OCI-LY1 (cell line): ENCODE results near the gene SLC25A11.

ENCODE experiments used
- H2AFZ ChIP-seq: fragments of 200-600 bp; sonication (generic), shearing (Covaris generic); 2 replicates; pipeline ENCODE4 v1.6.0; 2014; ENCODE audit warnings: antibody characterized with exemption, mild to moderate bottlenecking, low read length
- H3F3A ChIP-seq: fragments of 200-600 bp; sonication (generic), shearing (Covaris generic); 2 replicates; pipeline ENCODE4 v1.6.0; 2014; ENCODE audit warnings: mild to moderate bottlenecking, antibody characterized with exemption, low read length, moderate library complexity; ENCODE audit not compliant: insufficient read depth
- H3K27ac ChIP-seq: fragments of 200-600 bp; sonication (generic); 2 replicates; pipeline ENCODE4 v1.5.1; 2014; ENCODE audit warnings: low read length, mixed run types, mild to moderate bottlenecking, low read depth; ENCODE audit not compliant: poor library complexity, severe bottlenecking
- H3K27me3 ChIP-seq: fragments of 200-600 bp; sonication (generic); 2 replicates; pipeline ENCODE4 v1.6.0; 2014; ENCODE audit warnings: antibody characterized with exemption, mild to moderate bottlenecking, low read length, moderate library complexity; ENCODE audit not compliant: insufficient read depth
- H3K36me3 ChIP-seq: fragments of 200-600 bp; sonication (generic); 2 replicates; pipeline ENCODE4 v1.6.1; 2014; ENCODE audit warnings: mild to moderate bottlenecking, antibody characterized with exemption, low read length, moderate library complexity, mixed read lengths; ENCODE audit not compliant: insufficient read depth
- H3K4me1 ChIP-seq: fragments of 200-600 bp; sonication (generic); 2 replicates; pipeline ENCODE4 v1.5.1; 2014; ENCODE audit warnings: mild to moderate bottlenecking, low read length, moderate library complexity; ENCODE audit not compliant: insufficient read depth, severe bottlenecking
- H3K4me2 ChIP-seq: fragments of 200-600 bp; sonication (generic), shearing (Covaris generic); 2 replicates; pipeline ENCODE4 v1.6.1; 2014; ENCODE audit warnings: low read length
- H3K4me3 ChIP-seq: fragments of 200-600 bp; sonication (generic); 2 replicates; pipeline ENCODE4 v1.5.1; 2014; ENCODE audit warnings: low read length, low read depth, mild to moderate bottlenecking, mixed read lengths; ENCODE audit not compliant: poor library complexity, severe bottlenecking
- H3K79me2 ChIP-seq: fragments of 200-600 bp; shearing (Covaris generic); 2 replicates; pipeline ENCODE4 v1.6.1; 2016; ENCODE audit warnings: mixed run types, low read length, mixed read lengths; ENCODE audit not compliant: insufficient read depth
- H3K9ac ChIP-seq: fragments of 200-600 bp; sonication (generic), shearing (Covaris generic); 2 replicates; pipeline ENCODE4 v1.6.1; 2014; ENCODE audit warnings: mild to moderate bottlenecking, low read length, mixed read lengths
- H3K9me2 ChIP-seq: fragments of 200-600 bp; sonication (generic), shearing (Covaris generic); 2 replicates; pipeline ENCODE4 v1.6.1; 2014; ENCODE audit warnings: low read depth, mild to moderate bottlenecking, low read length, mixed read lengths
- H3K9me3 ChIP-seq: fragments of 200-600 bp; shearing (Covaris generic); 2 replicates; pipeline ENCODE4 v1.6.1; 2014; ENCODE audit warnings: low read length, mixed read lengths
- H4K20me1 ChIP-seq: fragments of 200-600 bp; sonication (generic), shearing (Covaris generic); 2 replicates; pipeline ENCODE4 v1.6.0; 2016; ENCODE audit warnings: mild to moderate bottlenecking, low read length; ENCODE audit not compliant: insufficient read depth
- EZH2 ChIP-seq: fragments of 200-600 bp; sonication (generic), shearing (Covaris generic); IDR thresholded peaks from 2 replicates; pipeline ENCODE4 v1.8.0; 2017; ENCODE audit warnings: borderline replicate concordance, mixed run types, mild to moderate bottlenecking, antibody characterized with exemption, low read length, moderate library complexity, mixed read lengths
- TF ChIP-seq, protein P1 (sequence below): fragments of 200-600 bp; sonication (generic), shearing (Covaris generic); IDR thresholded peaks from 2 replicates; pipeline ENCODE4 v1.5.1; 2017; ENCODE audit warnings: mild to moderate bottlenecking, antibody characterized with exemption, low read length, moderate library complexity, mixed read lengths

Gene SLC25A11

GRCh38 chr17:4980644-4981216, 40.9 kb upstream of the SLC25A11 start:
- H3K4me2 ChIP-seq: no peak overlapping the region; the same call in 1 of the 2 replicates
- no peaks in the 10 kb centered on the region for H3K27me3 ChIP-seq
- no peak overlapping the region for H3K4me3 ChIP-seq
- peaks cover 8% of the 10 kb centered on the region for H3K4me1 ChIP-seq
- no peaks in the 10 kb centered on the region for H3K9me2 ChIP-seq
- H2AFZ ChIP-seq: no peak overlapping the region
- H3K27ac ChIP-seq: peak overlapping the region; percentile 41
- TF ChIP-seq, protein P1, sequence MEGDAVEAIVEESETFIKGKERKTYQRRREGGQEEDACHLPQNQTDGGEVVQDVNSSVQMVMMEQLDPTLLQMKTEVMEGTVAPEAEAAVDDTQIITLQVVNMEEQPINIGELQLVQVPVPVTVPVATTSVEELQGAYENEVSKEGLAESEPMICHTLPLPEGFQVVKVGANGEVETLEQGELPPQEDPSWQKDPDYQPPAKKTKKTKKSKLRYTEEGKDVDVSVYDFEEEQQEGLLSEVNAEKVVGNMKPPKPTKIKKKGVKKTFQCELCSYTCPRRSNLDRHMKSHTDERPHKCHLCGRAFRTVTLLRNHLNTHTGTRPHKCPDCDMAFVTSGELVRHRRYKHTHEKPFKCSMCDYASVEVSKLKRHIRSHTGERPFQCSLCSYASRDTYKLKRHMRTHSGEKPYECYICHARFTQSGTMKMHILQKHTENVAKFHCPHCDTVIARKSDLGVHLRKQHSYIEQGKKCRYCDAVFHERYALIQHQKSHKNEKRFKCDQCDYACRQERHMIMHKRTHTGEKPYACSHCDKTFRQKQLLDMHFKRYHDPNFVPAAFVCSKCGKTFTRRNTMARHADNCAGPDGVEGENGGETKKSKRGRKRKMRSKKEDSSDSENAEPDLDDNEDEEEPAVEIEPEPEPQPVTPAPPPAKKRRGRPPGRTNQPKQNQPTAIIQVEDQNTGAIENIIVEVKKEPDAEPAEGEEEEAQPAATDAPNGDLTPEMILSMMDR: peak; percentile 84
- no peak for TF ChIP-seq EZH2
- H3F3A ChIP-seq: no peaks in the 10 kb centered on the region
- H3K36me3 ChIP-seq: peaks cover 56% of the 10 kb centered on the region
- H4K20me1 ChIP-seq: no peaks in the 10 kb centered on the region
- H3K79me2 ChIP-seq: no peaks in the 10 kb centered on the region
- no peak overlapping the region for H3K9ac ChIP-seq
- no peaks in the 10 kb centered on the region for H3K9me3 ChIP-seq

GRCh38 chr17:4978726-4979125, 38.9 kb upstream of the SLC25A11 start:
- no peak for TF ChIP-seq EZH2
- TF ChIP-seq, protein P1: no peak
- Histone ChIP-seq H3K27me3 (no peaks in the 10 kb centered on the region), H3K9ac (no peak overlapping the region)

GRCh38 chr17:4974115-4974670, 34.3 kb upstream of the SLC25A11 start:
- Histone ChIP-seq H3K27ac (no peak overlapping the region), H3K9me2 (no peaks in the 10 kb centered on the region), H3F3A (no peaks in the 10 kb centered on the region), H4K20me1 (no peaks in the 10 kb centered on the region), H3K36me3 (peaks cover 70% of the 10 kb centered on the region; the same call in 1 of the 2 replicates), H3K9me3 (no peaks in the 10 kb centered on the region), H3K9ac (no peak overlapping the region), H3K4me3 (no peak overlapping the region), H3K79me2 (no peaks in the 10 kb centered on the region), H3K4me1 (peaks cover 2% of the 10 kb centered on the region), H2AFZ (no peak overlapping the region), H3K27me3 (no peaks in the 10 kb centered on the region), H3K4me2 (no peak overlapping the region)
- TF ChIP-seq, protein P1: no peak
- no peak for TF ChIP-seq EZH2

More at GRCh38 chr17:4978726-4979125, 38.9 kb upstream of the SLC25A11 start:
- Histone ChIP-seq H3K79me2 (no peaks in the 10 kb centered on the region), H4K20me1 (no peaks in the 10 kb centered on the region), H3K4me2 (no peak overlapping the region), H3K9me3 (no peaks in the 10 kb centered on the region), H2AFZ (no peak overlapping the region), H3K4me3 (no peak overlapping the region), H3F3A (no peaks in the 10 kb centered on the region), H3K4me1 (peaks cover 7% of the 10 kb centered on the region), H3K9me2 (no peaks in the 10 kb centered on the region), H3K36me3 (peaks cover 58% of the 10 kb centered on the region), H3K27ac (peak overlapping the region; percentile 47)
